ENCODE measurements around the gene FAM3C.

- TF ChIP-seq EZH2 (IDR thresholded peaks at IDR 0.05; ENCODE audit: borderline replicate concordance, insufficient read depth, low read depth, low read length, poor library complexity, severe bottlenecking) (no peak), CTCF (IDR thresholded peaks at IDR 0.05) (no peak)
Measured at GRCh38 chr7:121344093-121344492, 52.0 kb downstream of the FAM3C start.

All from B cell (primary cell).